Measurements from ENCODE around the gene SNAPIN.

The SNAPIN gene

DNA sequence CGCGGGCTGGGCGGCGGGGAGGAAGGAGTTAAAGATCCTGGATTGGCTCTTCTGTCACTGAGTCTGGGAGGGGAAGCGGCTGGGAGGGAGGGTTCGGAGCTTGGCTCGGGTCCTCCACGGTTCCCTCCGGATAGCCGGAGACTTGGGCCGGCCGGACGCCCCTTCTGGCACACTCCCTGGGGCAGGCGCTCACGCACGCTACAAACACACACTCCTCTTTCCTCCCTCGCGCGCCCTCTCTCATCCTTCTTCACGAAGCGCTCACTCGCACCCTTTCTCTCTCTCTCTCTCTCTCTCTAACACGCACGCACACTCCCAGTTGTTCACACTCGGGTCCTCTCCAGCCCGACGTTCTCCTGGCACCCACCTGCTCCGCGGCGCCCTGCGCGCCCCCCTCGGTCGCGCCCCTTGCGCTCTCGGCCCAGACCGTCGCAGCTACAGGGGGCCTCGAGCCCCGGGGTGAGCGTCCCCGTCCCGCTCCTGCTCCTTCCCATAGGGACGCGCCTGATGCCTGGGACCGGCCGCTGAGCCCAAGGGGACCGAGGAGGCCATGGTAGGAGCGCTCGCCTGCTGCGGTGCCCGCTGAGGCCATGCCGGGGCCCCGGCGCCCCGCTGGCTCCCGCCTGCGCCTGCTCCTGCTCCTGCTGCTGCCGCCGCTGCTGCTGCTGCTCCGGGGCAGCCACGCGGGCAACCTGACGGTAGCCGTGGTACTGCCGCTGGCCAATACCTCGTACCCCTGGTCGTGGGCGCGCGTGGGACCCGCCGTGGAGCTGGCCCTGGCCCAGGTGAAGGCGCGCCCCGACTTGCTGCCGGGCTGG lies 20.2 kb downstream of the SNAPIN start, which contains the start of gene NPR1:
TSS of gene NPR1 (plus strand) at position 170 of the 818 bp plus-strand sequence. CDS start at position 591, 421 bp downstream.
- no peak for DNase-seq (ENCODE audit: low read depth)

DNA sequence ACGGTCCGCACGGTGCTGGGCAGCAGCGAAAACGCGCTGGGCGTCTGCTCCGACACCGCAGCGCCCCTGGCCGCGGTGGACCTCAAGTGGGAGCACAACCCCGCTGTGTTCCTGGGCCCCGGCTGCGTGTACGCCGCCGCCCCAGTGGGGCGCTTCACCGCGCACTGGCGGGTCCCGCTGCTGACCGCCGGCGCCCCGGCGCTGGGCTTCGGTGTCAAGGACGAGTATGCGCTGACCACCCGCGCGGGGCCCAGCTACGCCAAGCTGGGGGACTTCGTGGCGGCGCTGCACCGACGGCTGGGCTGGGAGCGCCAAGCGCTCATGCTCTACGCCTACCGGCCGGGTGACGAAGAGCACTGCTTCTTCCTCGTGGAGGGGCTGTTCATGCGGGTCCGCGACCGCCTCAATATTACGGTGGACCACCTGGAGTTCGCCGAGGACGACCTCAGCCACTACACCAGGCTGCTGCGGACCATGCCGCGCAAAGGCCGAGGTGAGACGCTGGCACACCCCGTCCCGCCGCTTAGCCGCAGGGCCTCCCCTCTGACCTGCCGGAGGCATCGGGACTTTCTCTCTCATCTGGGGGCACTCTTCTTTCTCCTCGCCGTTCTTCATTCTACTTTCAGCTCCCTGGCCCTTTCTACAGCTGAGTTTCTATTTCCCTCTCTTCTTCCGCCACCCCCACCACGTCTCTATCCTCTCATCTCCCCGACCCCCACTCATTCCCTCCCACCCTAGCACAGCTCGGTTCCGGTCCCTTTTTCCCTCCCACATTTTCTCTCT lies 21.0 kb downstream of the SNAPIN start:
- DNase-seq (ENCODE audit: low read depth), result no peak

GRCh38 chr1:153680120-153680403 lies 21.6 kb downstream of the SNAPIN start:
- no peak for DNase-seq (ENCODE audit: low read depth)

DNA sequence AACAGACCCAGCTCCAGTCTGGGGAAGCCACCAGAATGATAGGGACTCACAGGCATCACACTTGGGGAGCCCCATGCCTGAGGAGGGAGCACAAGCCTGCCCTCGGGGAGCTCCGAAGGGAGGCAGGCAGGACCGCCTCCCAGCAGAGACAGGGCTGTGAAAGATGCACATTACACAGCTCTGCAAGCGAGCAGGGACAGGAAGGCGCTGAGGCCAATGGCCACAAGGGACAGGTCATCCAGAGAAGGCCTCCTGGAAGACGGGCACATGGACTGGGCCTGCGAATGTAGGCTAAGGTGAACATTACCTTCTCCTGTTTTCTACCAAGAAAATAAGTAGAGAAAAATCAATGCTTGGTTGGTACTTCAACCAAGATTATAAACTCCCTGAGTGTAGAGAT lies 24.2 kb downstream of the SNAPIN start:
- no peak for DNase-seq (ENCODE audit: low read depth)

DNA sequence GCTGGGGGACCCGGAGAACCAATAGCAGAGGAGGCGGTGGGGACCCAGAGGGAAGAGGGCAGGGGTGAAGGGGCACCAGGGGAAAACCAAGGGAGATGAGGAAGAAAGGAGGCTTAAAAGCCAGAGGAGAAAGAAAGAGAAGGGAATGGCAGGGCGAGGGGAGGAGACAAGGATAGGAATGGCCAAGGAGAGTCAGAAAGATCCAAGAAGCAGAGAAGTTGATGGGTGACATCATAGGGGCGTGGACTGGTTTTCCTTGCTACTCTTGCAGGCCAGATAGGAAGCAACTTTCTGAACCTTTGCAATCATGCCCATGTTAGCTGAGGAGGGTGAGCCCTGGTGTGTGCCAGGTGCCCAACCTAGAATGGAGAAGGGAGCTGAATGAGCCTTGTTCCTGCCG lies 25.4 kb downstream of the SNAPIN start:
- no peak for DNase-seq (ENCODE audit: low read depth)

DNA sequence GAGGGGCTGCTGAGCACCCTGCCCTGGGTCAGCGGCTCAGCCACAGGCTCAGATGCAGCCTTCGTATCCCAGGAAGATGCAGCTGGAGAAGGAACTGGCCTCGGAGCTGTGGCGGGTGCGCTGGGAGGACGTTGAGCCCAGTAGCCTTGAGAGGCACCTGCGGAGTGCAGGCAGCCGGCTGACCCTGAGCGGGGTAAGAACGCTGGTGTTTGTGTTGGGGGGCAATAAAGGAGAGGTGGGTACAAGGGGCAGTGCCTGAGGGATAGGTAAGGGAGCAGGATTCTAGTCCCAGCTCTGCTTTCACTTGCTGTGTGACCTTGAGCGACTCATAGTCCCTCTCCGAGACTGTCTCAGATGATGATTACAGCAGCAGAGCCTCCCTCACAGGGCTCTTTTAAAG lies 26.4 kb downstream of the SNAPIN start:
- no peak for DNase-seq (ENCODE audit: low read depth)

- DNase-seq (ENCODE audit: low read depth), result no peak
These were observed 27.2 kb downstream of the SNAPIN start for GRCh38 chr1:153685544-153686340.

GRCh38 chr1:153687346-153688125 lies 29.0 kb downstream of the SNAPIN start:
- no peak for DNase-seq (ENCODE audit: low read depth)

DNA sequence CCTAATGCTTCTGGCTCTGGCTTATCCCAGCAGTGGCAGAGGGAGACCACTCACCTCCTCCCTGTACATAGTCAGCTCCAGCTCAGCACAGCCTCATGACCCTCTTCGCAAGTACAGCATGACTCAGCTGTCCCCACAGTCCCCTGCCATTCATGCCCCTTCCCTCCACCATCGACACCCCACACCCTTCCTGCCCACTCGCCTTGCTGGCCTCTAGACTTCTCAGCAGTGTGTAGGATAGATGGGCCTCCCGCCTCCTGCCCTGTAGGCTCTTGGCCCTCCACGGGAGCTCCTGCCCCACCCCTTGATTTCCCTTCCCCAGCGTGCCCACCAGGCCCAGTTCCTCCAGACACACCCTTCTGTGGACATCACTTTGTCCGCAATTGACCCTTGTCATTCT lies 29.8 kb downstream of the SNAPIN start:
- no peak for DNase-seq (ENCODE audit: low read depth)

GRCh38 chr1:153688736-153689328 lies 30.3 kb downstream of the SNAPIN start:
- DNase-seq (ENCODE audit: low read depth), result no peak

DNA sequence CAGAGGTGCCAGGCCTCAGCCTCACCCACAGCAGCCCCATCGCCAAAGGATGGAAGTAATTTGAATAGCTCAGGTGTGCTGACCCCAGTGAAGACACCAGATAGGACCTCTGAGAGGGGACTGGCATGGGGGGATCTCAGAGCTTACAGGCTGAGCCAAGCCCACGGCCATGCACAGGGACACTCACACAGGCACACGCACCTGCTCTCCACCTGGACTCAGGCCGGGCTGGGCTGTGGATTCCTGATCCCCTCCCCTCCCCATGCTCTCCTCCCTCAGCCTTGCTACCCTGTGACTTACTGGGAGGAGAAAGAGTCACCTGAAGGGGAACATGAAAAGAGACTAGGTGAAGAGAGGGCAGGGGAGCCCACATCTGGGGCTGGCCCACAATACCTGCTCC lies 35.0 kb downstream of the SNAPIN start:
- DNase-seq (ENCODE audit: low read depth), result no peak

DNA sequence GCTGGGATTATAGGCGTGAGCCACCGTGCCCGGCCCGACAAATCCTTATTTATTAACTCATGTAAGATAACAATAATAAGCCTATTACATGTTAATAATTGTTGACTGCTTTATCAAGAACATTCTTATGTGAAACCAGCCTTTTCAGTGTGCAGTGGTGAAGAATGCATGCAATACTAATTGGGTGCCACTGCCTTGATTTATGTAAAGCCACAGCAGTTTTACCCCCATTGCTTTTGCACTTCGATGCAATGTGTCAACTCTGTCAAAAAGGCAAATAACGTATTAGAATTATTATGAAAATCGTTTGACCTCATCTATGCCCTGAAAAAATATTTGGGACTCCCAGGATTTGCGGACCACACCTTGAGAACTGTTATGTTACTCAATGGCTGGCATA lies 38.2 kb downstream of the SNAPIN start:
- no peak for DNase-seq (ENCODE audit: low read depth)

DNA sequence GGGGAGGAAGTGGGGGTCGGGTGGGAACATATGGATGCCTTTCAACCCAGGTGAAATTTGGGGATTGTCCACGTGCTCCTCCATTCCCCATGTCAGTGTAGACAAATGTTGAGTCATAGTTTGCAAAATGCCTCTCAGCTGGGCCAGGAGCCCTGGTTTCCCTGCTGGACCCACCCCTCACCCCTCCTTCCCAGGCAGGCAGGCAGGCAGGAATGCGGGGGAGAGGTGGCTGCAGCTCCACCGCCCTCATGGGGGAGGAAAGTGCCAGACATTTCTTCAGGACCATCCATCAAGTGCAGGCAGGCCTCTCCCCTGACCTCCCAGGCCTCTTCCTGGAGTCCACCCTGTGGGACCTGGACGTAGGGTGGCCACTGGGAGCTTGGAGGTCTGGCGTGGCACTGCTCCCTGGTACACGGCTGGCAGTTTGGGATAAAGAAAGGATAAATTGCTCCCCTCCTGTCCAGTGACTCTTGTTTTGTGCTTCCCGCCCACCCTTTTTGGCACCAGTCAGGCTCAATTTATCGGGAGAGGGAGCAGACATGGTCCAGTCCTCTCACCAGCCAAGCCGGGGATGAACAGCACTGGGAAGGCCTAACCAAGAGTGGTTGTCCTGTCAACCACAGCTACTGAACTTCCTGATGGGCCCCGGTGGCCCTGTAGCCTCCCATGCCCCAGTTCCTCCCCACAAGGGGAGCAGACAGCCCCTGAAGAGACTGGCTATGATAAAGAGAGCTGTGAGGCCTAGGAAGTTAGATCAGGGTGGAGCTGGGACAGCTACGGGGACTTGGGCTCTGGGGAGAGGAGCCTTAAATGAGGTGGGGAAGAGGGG lies 38.9 kb downstream of the SNAPIN start:
- DNase-seq (ENCODE audit: low read depth), result no peak

GRCh38 chr1:153698020-153698922 lies 39.8 kb downstream of the SNAPIN start:
- no peak for DNase-seq (ENCODE audit: low read depth)

GRCh38 chr1:153698923-153699714 lies 40.6 kb downstream of the SNAPIN start:
- DNase-seq (ENCODE audit: low read depth), result peak; percentile 33

- no peak for DNase-seq (ENCODE audit: low read depth)
These were observed 41.3 kb downstream of the SNAPIN start for GRCh38 chr1:153699768-153700167.

DNA sequence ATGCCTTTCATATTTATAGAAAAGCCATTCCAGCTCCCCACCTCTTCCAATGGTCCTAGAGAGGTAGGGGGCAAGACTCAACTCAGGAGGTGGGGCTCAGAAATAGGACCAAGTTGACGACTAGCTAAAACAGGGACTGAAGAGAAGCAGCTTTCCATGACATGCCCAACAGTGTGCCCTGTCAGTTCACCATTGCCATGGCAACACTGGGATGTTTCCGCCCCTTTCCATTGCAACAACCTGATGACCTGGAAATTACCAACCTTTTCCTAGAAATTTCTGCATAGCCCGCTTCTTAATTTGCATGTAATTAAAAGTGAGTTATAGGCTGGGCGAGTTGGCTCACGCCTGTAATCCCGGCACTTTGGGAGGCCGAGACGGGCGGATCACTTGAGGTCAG lies 47.0 kb downstream of the SNAPIN start:
- DNase-seq (ENCODE audit: low read depth), result no peak

- DNase-seq (ENCODE audit: low read depth), result no peak
These were observed 52.5 kb downstream of the SNAPIN start for GRCh38 chr1:153711026-153711425.

Measured in GM04504 (cell line).